HUES6 (cell line): Measurements from ENCODE around the gene REN.
A peak's percentile ranks its signal among the peaks of the same experiment; 100 is the strongest.

ENCODE experiments used
- H3K27ac ChIP-seq: 2 replicates; pipeline ENCODE4 v1.7.0; 2013; ENCODE audit warnings: low read depth, mild to moderate bottlenecking, low read length, inconsistent platforms
- H3K27me3 ChIP-seq: 2 replicates; pipeline ENCODE4 v1.6.1; 2013; ENCODE audit warnings: low read length; ENCODE audit not compliant: control insufficient read depth, insufficient read depth
- H3K36me3 ChIP-seq: 2 replicates; pipeline ENCODE4 v1.6.1; 2013; ENCODE audit warnings: low read length; ENCODE audit not compliant: control insufficient read depth, insufficient read depth
- H3K4me1 ChIP-seq: 2 replicates; pipeline ENCODE4 v1.6.1; 2013; ENCODE audit warnings: low read length; ENCODE audit not compliant: control insufficient read depth, insufficient read depth
- H3K4me3 ChIP-seq: 2 replicates; pipeline ENCODE4 v1.5.1; 2013; ENCODE audit warnings: low read depth, low read length
- H3K9ac ChIP-seq: one replicate; pipeline ENCODE4 v1.6.1; 2013; ENCODE audit warnings: mild to moderate bottlenecking, low read length
- H3K9me3 ChIP-seq: 2 replicates; pipeline ENCODE4 v1.6.1; 2013; ENCODE audit warnings: low read depth, low read length; ENCODE audit not compliant: control insufficient read depth, insufficient read depth

Gene REN

DNA sequence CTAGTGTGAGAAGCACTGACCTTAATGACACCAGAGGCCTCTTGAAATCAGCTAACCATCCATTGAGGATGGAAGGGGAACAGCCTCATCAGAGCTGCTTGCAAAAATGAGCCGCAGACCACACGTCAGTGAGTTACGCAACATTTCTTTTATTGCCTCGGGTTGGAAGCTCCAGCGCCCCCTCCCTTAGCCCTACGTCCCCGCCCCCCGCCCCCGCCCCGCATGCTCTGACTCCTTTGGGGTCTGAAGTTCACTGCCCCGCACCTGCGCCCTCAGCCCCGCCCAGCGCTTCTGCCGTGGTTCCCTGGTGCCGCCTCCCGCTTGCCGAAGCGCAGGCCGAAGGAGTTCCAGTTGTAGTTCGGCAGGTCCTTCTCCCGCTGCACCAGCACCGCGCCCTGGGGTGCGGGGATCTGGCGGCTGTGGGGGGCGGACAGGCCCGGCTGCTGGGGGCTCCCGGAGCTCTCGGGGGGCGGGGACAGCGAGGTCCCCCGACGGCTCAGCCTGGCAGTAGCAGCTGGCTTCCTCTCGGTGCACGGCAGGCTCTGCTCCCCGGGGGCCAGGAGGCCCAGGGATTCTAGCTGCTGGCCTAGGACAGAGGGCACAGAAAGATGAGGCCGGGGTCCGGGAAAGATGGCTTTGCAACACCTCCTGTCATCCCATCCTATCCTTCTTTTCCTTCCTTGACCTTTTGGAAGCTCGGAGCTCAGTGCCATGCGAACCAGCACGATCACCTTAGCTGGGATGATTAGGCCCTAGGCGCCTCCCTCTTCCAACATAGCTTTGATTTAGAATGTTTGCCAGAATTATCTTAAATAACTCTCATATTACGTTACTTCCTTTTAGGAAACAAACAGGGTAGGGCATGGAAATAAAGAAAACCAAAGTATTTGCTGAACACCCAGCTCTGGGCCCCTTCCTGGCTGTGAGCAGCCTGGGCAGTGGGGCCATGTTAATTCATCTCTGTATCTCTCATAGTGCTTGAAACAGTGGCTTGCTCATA, 24.4 kb upstream of the REN start:
- Histone ChIP-seq H3K9me3 (no peaks in the 10 kb centered on the region), H3K4me3 (peak overlapping the region; percentile 27), H3K4me1 (0 out of 2 replicates have a peak, but pooled peaks cover 2% of the 10 kb centered on the region), H3K27ac (no peak overlapping the region), H3K9ac (no peak overlapping the region), H3K27me3 (peaks cover 73% of the 10 kb centered on the region), H3K36me3 (no peaks in the 10 kb centered on the region)

DNA sequence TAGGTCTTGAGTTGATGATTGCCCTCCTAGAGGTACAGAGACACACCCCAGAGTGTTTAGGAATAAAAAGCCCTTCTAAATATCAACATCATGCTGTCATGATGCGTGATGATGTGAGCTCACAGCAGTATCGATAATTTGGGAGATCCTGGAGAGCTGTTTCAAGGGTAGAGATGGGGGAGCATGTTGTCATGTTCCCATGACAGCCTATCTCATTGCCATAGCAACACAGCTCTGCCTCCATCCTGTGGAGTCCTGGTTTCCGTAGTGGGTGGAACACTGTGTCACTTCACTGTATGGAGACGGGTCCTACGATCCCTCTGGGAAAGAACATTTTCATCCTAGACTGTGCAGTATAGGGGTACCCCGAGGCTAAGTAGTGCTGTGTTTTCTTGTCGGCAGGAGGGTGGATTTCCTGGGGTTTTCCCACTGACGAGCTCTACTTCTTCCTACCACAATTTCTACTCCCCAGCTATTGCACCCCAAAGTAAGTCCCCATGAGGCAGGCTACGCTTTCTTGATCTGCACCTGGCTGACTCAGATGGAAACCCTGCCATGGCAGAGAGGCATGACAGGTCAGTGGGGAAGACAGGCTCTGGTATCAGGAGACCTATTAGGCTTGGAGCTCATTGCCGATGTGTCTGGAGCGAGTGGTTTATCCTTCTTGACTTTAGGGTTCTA, 23.0 kb upstream of the REN start:
- Histone ChIP-seq H3K9me3 (no peaks in the 10 kb centered on the region), H3K9ac (no peak overlapping the region), H3K36me3 (no peaks in the 10 kb centered on the region), H3K27me3 (peaks cover 73% of the 10 kb centered on the region), H3K4me1 (0 out of 2 replicates have a peak, but pooled peaks cover 2% of the 10 kb centered on the region), H3K27ac (no peak overlapping the region), H3K4me3 (no peak overlapping the region)

DNA sequence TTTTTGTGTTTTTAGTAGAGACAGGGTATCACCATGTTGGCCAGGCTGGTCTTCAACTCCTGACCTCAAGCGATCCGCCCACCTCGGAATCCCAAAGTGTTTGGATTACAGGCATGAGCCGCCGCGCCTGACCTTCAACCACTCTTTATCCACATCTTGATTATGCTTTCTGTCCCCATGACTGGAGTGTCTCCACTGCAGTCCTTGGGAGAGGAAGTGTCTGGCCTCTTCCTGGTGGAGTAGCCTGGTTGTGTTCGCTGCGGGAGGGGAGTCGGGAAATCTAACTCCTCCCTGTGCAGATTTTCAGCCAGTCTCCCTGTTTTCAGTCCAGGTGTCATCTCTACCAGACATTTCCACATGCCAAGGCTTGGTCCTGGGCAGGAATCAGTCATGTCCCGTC, 20.5 kb upstream of the REN start:
- 0 out of 2 replicates have a peak, but pooled peaks cover 2% of the 10 kb centered on the region for H3K4me1 ChIP-seq
- no peak overlapping the region for H3K4me3 ChIP-seq
- no peaks in the 10 kb centered on the region for H3K9me3 ChIP-seq
- H3K36me3 ChIP-seq: no peaks in the 10 kb centered on the region
- H3K27ac ChIP-seq: no peak overlapping the region
- peaks cover 51% of the 10 kb centered on the region for H3K27me3 ChIP-seq
- H3K9ac ChIP-seq: no peak overlapping the region

DNA sequence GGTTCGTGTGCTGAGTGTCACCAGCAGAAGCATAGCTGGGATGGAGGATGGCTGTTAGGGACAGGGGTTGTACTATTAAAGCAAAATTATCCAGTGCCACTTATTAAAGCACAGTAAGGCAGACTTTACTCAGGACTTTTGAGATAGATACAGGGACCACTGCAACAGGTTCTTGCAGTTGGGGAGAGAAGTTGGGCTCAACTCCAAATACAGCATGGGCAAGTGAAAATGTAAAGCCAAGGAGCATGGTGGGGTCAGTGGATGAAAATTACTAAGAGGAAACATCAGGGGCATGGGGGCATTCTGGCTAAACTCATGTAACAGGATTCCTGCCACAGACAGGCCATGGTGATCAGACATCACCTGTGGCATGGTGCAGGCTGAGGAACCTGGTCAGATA, 15.0 kb upstream of the REN start:
- H3K27me3 ChIP-seq: peaks cover 20% of the 10 kb centered on the region; the same call in 1 of the 2 replicates
- H3K4me3 ChIP-seq: no peak overlapping the region
- no peaks in the 10 kb centered on the region for H3K4me1 ChIP-seq
- H3K27ac ChIP-seq: no peak overlapping the region
- H3K36me3 ChIP-seq: no peaks in the 10 kb centered on the region
- peaks cover 6% of the 10 kb centered on the region; the same call in 1 of the 2 replicates for H3K9me3 ChIP-seq
- no peak overlapping the region for H3K9ac ChIP-seq

GRCh38 chr1:204180133-204180532, 14.0 kb upstream of the REN start:
- H3K9ac ChIP-seq: no peak overlapping the region
- no peak overlapping the region for H3K27ac ChIP-seq
- H3K9me3 ChIP-seq: peaks cover 6% of the 10 kb centered on the region; the same call in 1 of the 2 replicates
- H3K27me3 ChIP-seq: peaks cover 30% of the 10 kb centered on the region; the same call in 1 of the 2 replicates
- no peak overlapping the region for H3K4me3 ChIP-seq
- H3K4me1 ChIP-seq: no peaks in the 10 kb centered on the region
- no peaks in the 10 kb centered on the region for H3K36me3 ChIP-seq

- Histone ChIP-seq H3K9ac (no peak overlapping the region), H3K36me3 (no peaks in the 10 kb centered on the region), H3K27me3 (peaks cover 32% of the 10 kb centered on the region; the same call in 1 of the 2 replicates), H3K4me1 (no peaks in the 10 kb centered on the region), H3K27ac (no peak overlapping the region), H3K4me3 (no peak overlapping the region), H3K9me3 (peaks cover 6% of the 10 kb centered on the region; the same call in 1 of the 2 replicates)
Measured at GRCh38 chr1:204178487-204179281, 12.5 kb upstream of the REN start.

GRCh38 chr1:204177133-204177532, 11.0 kb upstream of the REN start:
- Histone ChIP-seq H3K9me3 (peaks cover 9% of the 10 kb centered on the region; the same call in 1 of the 2 replicates), H3K27me3 (peaks cover 32% of the 10 kb centered on the region; the same call in 1 of the 2 replicates), H3K9ac (no peak overlapping the region), H3K4me3 (no peak overlapping the region), H3K36me3 (no peaks in the 10 kb centered on the region), H3K27ac (no peak overlapping the region), H3K4me1 (no peaks in the 10 kb centered on the region)

GRCh38 chr1:204176049-204176448, 9.9 kb upstream of the REN start:
- Histone ChIP-seq H3K36me3 (no peaks in the 10 kb centered on the region), H3K9me3 (peaks cover 15% of the 10 kb centered on the region), H3K27me3 (peaks cover 32% of the 10 kb centered on the region; the same call in 1 of the 2 replicates), H3K9ac (no peak overlapping the region), H3K4me3 (no peak overlapping the region), H3K4me1 (no peaks in the 10 kb centered on the region), H3K27ac (no peak overlapping the region)

DNA sequence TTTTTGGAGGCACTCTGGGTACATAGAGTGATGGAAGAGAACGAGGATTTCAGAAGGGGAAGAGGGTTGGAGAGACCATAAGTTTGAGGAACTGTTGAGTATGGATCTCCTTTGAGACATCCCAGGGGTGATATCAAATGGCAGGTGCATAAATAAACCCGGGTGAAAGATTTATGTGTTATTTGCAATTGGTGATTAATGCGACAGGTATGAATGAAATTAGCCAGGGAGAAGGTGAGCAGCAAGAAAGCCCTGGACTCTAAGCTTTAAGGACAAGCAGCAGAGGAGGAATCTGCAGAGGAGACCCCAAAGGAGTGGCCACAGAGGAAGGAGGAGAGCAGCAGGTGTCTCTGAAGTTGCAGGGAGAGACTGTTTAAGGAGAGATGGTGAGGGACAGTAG, 8.8 kb upstream of the REN start:
- Histone ChIP-seq H3K4me1 (no peaks in the 10 kb centered on the region), H3K27me3 (peaks cover 32% of the 10 kb centered on the region; the same call in 1 of the 2 replicates), H3K4me3 (no peak overlapping the region), H3K9me3 (peaks cover 22% of the 10 kb centered on the region), H3K36me3 (no peaks in the 10 kb centered on the region), H3K9ac (no peak overlapping the region), H3K27ac (no peak overlapping the region)

- H3K9me3 ChIP-seq: peaks cover 39% of the 10 kb centered on the region
- H3K9ac ChIP-seq: no peak overlapping the region
- H3K4me1 ChIP-seq: no peaks in the 10 kb centered on the region
- peaks cover 24% of the 10 kb centered on the region; the same call in 1 of the 2 replicates for H3K27me3 ChIP-seq
- H3K27ac ChIP-seq: no peak overlapping the region
- no peaks in the 10 kb centered on the region for H3K36me3 ChIP-seq
- H3K4me3 ChIP-seq: no peak overlapping the region
Measured at GRCh38 chr1:204172404-204173029, 6.4 kb upstream of the REN start.
